HG03565 (cell line): ENCODE data around the gene F2R.
"Not testable (repeated sequence)": the region's sequence is repeated elsewhere in the genome, so short reads cannot be mapped to it uniquely, and the experiment has no call there.

ENCODE experiments used
- ATAC-seq: cut with Tn5 transposase; IDR thresholded peaks from one replicate; pipeline ENCODE4 v1.9.1; 2021; ENCODE audit warnings: mild to moderate bottlenecking, moderate library complexity; ENCODE audit not compliant: unreplicated experiment

Gene F2R

DNA sequence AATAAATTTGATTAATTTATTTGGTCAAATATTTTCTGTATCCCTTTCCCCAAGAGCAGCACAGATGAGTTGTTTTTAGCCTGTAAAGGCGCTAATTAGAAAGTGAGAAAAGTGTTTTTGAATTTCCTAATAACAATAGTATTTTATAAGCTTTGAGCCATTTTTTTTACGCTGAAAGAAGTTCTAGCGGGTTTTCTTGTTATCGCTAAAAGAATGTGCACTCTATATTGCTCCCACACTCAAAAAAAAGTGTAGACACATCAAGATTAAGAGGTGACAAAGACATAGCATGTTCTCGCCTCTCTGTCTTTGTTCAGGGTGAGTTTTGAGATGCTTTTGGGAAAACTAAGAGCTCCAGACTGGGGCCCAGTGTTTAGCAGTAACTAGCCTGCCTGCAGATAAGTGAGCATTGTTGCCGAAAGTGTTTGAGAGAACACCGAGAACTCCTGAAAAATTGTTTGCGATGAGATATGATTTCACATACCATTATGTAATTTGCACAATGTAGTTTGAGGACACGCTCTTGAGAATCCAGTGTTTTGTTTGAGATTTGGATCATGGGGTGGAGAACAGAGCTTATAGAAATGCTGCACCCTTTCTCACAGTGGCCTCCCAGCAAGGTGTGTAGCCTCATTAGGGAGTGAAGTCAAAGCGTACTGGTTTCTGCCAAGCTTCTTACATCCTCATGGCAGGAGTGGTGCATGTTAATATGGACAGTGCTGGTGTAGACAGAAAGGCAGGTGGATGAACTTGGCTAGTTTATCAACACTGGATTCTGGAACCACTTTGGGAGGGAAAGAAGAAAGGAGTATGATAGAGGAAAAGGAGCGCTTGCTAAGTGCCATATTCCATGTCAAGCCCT, 1.5 kb downstream of the F2R start:
- no peak for ATAC-seq

DNA sequence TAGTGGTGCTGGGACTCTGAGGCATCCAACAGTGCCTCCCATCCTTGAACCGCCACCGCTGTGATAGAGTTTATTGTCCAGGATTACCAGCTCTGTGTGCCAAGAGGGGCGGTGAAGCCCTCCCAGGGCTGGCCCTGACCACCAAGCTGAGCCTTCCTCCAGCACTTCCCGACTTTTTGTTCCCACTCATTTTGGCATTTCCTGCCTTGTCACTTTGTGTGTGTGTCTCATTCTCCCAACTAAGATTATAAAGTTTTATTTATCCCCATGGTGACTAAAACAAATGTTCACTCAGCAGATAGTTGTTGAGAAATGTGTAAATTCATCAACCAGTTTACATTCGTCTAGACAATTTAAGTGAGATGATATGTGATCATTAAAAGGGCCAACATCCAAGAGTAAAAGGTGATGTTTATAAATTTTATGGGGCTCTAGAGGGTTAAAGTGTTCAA, 2.5 kb downstream of the F2R start:
- no peak for ATAC-seq

DNA sequence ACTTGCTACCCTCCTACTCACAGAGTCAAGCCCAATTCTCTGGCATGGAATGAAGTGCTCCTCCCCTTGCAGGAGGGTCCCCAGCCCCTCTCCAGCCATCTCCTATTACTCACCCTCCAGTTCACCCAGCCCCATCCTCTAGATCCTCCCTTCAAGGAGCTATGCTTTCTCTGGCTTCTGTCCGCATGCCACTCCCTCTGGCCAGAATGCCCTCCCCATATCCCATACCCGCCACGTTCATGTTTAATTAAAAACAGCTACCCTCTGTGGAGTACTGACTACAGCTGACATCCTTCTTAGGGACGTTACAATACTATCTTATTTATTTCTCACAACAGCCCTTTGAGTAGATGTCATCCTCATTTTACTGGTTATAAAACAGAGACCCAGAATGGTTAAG, 3.0 kb downstream of the F2R start:
- no peak for ATAC-seq

DNA sequence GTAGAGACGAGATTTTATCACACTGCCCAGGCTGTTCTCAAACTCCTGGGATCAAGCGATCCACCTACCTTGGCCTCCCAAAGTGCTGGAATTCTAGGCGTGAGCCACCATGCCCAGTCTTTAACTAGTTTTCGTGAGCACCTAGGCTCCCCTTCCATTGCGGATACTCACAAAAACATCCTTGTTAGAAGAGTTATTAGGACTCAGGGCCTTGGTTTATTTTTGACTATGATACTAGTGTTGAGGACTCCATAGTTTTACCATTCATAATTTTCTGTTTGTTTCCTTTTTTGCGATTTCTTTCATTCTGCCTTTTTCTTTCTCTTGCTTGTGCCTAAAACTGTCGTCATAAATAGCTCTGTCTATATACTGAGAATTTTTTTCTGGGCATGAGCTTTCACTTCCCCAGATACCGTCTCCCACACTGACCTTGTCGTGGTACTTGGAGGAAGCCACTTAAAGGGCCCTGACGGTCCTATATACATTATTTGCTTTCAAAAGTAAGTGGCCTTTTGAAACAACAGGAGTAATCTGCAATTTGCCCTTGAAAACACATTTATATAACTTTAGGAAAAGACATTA, 5.2 kb downstream of the F2R start:
- ATAC-seq, result peak; percentile 97

DNA sequence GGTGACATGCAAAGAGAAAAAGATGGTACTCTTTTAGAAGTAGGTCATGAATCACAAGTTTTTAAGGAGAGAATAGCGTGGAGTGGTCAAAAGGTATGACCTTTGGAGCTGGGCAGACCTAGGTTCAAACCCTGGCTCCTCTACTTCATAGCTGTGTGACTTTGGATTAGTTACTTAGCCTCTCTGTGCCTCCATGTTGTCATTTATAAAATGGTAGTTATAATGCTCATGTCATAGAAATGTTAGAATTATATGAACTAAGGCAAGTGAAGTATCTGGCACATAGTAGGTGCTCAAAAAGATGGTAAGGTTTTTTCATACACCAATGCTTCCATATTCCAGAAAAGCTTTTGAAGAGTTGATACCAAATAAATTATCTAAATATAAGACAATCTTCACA, 7.3 kb downstream of the F2R start:
- ATAC-seq, result no peak

DNA sequence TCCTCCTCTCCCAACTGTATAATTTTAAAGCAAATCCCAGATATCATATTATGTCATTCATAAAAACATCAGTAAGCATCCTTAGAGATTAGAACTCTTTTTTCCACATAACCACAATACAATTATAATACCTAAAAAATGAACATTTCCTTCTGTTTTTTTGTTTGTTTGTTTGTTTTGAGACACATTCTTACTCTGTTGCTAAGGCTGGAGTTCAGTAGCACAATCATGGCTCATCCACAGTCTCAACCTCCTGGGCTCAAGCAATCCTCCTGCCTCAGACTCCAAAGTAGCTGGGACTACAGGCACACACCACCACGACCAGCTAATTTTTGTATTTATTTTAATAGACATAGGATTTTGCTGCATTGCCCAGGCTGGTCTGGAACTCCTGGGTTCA, 8.0 kb downstream of the F2R start:
- no peak for ATAC-seq

DNA sequence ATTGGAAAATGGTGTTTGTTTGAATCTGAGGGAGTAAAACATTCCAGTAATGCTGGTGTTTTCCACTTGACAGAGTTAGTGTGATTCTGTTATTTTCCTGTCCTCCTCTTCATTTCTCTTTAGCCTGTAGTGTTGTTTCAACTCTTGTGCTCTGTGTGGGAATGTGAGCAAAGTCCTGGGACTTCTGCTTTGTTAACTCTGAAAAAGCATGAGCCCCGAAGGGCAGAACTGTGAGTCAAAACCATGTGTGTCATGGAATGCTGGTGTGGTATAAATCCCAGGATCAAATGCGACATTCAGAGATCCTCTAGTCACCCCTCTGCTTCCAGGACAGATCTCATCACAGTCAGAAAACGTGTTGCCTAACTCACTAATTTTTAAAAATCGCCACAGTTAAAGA, 8.9 kb downstream of the F2R start:
- no peak for ATAC-seq

DNA sequence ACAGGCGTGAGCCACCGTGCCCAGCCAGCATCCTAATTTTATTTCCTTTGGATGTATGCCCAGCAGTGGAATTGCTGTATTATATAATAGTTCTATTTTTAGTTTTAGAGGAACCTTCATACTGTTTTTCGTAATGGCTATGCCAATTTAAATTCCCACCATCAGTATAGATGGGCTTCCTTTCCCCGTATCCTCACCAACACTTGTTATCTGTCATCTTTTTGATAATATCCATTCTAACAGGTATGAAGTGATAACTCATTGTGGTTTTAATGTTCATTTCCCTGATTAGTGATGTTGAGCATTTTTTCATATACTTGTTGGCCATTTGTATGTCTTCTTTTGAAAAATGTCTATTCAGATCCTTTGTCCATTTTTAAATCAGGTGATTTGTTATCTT, 13.0 kb downstream of the F2R start:
- no peak for ATAC-seq

DNA sequence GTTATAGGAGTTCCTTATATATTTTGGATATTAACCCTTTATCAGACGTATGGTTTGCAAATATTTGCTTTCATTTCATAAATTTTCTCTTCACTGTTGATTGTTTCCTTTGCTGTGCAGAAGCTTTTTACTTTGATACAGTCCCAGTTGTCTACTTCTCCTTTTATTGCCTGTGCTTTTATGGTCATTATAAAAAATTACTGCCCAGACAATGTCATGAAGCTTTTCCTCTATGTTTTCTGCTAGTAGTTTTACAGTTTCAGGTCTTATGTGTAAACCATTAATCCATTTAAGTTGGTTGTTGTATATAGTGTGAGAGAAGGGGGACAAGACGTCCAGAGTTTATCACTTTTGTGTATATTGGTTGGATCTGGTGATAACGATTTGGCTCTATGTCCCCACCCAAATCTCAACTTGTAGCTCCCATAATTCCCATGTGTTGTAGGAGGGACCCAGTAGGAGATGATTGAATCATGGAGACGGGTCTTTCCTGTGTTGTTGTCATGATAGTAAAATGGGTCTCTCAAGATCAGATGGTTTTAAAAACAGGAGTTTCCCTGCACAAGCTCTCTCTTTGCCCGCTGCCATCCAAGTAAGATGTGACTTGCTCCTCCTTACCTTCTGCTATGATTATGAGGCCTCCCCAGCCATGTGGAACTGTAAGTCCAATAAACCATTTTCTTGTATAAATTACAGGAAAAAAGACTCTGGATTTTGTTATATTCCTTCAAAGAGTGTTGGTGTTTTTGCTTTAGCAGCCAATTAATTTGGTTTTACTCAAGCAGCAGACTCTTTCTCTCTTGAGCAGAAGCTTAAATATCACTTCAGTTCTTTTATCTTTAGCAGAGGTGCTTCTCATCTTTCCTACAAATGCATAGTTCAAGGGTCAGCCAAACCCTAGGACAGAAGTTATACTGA, 13.7 kb downstream of the F2R start:
- ATAC-seq, result no peak

DNA sequence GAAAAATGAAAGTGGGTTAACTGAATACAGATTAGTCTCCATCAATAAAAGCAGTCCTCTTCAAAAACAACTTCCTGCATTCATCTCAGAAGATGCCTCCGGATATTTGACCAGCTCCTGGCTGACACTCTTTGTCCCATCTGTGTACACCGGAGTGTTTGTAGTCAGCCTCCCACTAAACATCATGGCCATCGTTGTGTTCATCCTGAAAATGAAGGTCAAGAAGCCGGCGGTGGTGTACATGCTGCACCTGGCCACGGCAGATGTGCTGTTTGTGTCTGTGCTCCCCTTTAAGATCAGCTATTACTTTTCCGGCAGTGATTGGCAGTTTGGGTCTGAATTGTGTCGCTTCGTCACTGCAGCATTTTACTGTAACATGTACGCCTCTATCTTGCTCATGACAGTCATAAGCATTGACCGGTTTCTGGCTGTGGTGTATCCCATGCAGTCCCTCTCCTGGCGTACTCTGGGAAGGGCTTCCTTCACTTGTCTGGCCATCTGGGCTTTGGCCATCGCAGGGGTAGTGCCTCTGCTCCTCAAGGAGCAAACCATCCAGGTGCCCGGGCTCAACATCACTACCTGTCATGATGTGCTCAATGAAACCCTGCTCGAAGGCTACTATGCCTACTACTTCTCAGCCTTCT, 16.6 kb downstream of the F2R start:
- ATAC-seq, result no peak

DNA sequence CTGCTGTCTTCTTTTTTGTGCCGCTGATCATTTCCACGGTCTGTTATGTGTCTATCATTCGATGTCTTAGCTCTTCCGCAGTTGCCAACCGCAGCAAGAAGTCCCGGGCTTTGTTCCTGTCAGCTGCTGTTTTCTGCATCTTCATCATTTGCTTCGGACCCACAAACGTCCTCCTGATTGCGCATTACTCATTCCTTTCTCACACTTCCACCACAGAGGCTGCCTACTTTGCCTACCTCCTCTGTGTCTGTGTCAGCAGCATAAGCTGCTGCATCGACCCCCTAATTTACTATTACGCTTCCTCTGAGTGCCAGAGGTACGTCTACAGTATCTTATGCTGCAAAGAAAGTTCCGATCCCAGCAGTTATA, 17.1 kb downstream of the F2R start:
- ATAC-seq, result peak; percentile 62

DNA sequence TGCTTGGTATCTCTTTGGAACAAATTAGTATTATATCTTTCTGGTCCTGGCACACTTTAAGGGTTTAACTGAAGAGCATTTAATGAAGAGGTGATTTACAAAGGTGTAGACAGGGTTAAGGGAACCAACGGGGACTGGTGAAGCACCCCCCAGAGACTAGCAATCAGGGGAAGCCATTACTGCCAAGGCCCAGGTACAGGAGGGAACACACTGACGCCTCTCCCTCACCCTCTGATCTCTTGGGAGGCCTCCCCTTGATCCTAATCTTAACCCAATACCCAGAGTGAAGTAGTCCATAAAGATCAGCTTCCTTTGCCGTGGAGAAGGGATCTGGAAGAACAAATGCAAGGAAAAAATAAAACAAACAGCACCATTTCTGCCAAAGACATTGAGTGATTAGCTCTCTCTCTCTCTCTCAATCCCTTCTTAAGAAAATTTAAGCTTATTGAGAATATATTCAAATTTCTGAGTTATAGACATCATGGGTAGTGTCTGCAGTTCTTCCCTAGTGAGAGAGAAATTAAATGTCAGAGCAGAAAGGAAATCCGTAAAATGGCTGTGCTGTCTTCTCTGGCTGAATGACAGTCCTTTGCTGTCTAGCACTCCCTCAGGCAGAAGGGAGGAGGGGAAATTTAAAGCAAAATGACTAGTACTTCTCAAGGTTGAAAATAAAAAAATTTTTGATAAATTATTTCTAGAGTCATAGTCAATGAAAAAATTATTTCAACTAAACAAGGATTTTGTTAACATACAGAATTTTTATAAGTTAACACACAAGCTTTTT, 20.0 kb downstream of the F2R start:
- no peak for ATAC-seq

DNA sequence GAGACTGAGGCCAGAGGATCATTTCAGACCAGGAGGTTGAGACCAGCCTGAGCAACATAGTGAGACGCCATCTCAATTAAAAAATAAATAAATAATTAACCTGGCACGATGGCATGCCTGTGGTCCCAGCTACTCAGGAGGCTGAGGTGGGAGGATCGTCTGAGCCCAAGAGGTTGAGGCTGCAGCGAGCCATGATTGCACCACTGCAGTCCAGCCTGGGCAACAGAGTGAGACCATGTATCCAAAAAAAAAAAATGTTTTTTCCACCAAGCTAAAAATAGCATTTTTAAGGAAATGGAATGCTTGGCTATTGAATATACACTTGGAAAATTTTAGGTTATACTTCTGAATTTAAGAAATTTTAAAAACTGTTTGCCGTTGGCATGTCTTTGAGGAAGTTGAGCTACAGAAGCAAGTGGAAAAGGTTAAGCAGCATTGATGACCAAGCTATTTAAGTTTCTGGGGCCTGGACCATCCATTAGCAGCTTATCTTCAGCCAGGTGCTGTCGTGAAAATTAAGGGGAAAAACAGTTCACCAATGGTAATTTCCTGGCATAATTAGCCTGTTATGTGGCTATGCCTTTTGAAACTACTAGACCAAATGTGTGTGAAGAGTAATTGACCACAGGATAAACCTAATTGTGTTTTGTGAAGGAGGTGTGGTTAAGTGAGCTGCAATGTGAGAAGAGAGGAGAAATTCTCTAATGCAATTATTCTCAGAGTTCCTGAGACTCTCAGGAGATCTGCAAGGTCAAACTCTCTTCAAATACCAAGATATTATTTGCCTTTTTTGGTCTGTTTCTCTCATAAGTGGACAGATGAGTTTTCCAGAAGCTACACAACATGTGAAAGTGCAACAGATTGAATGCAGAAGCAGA, 21.0 kb downstream of the F2R start:
- peak; percentile 24 for ATAC-seq

DNA sequence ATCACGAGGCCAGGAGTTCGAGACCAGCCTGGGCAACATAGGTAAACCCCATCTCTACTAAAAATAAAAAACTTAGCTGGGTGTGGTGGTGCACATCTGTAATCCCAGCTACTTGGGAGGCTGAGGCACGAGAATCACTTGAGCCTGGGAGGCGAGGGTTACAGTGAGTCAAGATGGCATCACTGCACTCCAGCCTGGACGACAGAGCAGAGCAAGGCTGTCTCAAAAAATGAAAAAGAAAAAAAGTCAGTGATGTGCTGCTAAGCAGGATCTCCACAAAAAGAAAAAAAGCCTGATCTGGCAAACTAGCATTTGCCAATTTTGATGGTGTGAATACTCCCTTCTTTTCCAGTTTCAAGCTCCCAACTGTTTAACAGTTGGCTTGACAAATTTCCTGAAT, 21.9 kb downstream of the F2R start:
- no peak for ATAC-seq

DNA sequence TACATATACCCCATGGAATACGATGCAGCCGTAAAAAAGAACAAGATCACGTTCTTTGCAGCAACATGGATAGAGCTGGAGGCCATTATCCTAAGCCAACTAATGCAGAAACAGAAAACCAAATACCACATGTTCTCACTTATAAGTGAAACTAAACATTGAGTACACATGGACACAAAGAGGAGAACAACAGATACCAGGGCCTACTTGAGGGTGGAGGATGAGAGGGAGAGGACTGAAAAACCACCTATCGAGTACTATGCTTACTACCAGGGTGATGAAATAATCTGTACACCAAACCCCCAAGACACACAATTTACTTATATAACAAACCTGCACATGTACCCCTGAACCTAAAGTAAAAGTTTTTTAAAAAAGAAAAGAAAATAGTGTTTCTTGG, 25.6 kb downstream of the F2R start:
- ATAC-seq, result not testable (repeated sequence)

DNA sequence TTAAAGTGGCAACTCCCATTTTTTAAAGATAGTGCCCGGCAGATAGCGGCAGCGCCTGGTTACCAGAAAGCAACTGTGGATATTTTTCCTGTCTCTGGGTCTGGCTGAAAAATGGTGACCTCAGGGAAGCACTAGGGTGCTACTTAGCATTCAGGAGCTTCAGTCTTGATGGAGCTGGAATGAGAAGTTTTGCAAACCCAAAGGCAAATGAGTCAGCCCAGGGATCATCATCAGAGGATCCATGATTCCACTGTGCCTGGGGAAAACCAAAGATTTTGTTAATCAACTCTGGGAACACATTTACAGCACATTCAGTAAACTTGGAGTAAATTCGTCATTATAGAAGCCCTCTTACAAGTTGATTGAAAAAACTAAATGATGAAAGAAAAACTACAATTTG, 26.7 kb downstream of the F2R start:
- no peak for ATAC-seq

DNA sequence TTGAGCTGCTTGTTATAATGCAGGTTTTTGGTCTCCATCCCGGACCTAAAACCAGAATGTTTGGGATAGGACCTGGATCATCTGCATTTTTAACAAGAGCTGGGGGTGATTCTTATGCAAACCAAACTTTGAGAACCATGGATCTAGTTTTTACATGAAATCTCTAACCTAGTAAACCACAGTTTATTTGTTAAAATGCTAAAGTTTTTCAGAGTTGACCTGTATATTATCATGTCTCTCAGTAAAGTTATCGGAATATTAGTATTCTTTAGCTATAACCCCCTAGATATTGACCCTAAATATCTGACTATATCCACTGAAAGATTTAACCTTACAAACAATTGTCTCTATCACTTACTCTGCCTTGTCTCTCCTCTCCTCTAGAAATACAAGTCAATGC, 28.7 kb downstream of the F2R start:
- no peak for ATAC-seq

DNA sequence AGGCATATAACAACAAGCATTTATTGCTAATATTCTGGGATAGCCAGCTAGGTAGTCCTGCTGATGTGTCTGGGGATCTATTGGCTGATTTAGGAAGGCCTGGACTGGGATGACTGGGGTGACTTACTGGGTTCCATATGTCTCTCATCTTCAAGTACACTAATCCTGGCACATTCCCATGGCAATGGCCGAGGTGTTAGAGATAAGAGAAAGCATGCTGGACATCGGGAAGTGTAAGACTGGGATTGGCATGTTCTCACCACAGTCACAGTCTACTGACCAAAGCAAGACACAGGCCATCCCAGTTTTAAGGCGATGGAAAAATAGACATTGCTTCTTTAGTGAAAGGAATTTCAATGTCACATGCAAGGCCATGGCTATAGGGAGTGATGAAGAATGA, 29.7 kb downstream of the F2R start:
- ATAC-seq, result no peak

DNA sequence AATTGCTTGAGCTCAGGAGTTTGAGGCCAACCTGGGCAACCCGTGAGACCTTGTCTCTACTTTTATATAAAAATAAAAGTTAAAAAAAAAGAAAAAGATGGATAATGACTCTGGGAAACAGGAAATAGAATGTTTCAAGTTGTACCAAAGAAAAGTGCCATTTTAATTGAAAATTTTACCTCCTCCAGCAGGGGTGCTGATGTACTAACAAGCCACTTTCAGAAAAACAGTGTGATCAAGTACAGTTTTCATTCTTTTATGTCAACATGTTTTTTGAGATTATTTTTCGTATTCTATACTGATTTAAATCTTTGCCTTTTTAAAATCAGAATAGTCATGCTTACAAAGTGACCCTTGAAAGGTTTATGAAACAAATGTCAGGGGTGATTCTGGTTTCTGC, 30.8 kb downstream of the F2R start:
- ATAC-seq, result no peak
